ENCODE data around the gene NRXN3. TPM values are rescaled to one million over a fixed set of nuclear protein-coding genes. Genes with fewer than 3 reads are reported as not detected.

The NRXN3 gene
- total RNA-seq, 4 donors from 2014 or later, result 0.04 to 0.16 TPM; not detected in 2

DNA sequence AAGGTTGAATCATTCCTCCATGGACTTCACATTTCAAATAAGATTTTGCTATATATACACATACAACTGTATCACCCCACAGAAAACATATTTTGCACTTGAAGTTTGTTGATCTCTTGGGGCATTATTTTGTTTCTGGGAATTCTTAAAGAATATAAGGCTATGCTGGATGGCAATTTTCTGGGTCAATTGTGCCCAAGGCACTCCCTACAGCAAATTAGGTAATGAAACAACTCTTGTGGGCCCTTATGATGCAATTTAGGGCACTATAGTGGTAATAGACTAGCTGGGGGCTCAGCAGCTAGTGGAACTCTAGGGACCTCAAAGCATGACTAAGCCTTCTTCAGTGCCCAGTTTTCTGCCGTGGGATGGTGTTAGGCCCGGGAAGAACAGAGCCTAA, 444.4 kb downstream of the NRXN3 start:
- no peaks in the 10 kb centered on the region for H3K36me3 ChIP-seq
- in situ Hi-C loops (cut with MboI; ENCODE audit: low sequenced_read_pairs in 4 of 4), result no loop called here
- intact Hi-C loops (cut with DNase I; ENCODE audit: low total_unique reads), result no loop called here
- no peak for TF ChIP-seq POLR2A (IDR thresholded peaks at IDR 0.05)
- no peak for TF ChIP-seq CTCF (IDR thresholded peaks at IDR 0.05 in 4 of 5, conservative IDR thresholded peaks at IDR 0.05 in 1 of 5)
- DNase-seq (no peak), ATAC-seq (no peak)
- H3K4me1 ChIP-seq, result no peaks in the 10 kb centered on the region
- no peak overlapping the region for H3K4me3 ChIP-seq
- H3K27me3 ChIP-seq, result no peaks in the 10 kb centered on the region
- H3K9me3 ChIP-seq, result no peaks in the 10 kb centered on the region
- no peak overlapping the region for H3K27ac ChIP-seq

DNA sequence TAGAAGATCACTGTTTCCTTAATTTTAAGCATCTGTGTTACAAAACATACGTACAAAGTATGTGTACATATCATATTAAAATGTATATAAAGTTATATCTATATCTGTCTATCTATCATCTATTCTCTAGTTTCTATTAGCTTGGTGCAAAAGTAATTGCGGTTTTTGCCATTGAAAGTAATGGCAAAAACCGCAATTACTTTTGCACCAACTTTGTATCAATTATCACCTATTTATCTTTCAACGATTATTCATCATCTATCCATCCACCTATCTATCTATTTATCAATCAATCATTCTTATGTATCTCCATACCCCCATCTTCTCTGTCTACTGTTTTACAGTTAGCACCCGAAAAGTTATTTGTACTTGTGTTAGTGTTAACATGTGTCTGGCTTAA, 447.6 kb downstream of the NRXN3 start:
- TF ChIP-seq POLR2A (IDR thresholded peaks at IDR 0.05) (no peak), CTCF (IDR thresholded peaks at IDR 0.05 in 4 of 5, conservative IDR thresholded peaks at IDR 0.05 in 1 of 5) (no peak)
- ATAC-seq, result no peak
- intact Hi-C loops (cut with DNase I; ENCODE audit: low total_unique reads) (no loop called here), in situ Hi-C loops (cut with MboI; ENCODE audit: low sequenced_read_pairs in 4 of 4) (no loop called here)
- DNase-seq, result no peak
- Histone ChIP-seq H3K4me3 (no peak overlapping the region), H3K4me1 (no peaks in the 10 kb centered on the region), H3K9me3 (no peaks in the 10 kb centered on the region), H3K27ac (no peak overlapping the region), H3K36me3 (no peaks in the 10 kb centered on the region), H3K27me3 (no peaks in the 10 kb centered on the region)

- Histone ChIP-seq H3K36me3 (no peaks in the 10 kb centered on the region), H3K9me3 (no peaks in the 10 kb centered on the region), H3K27me3 (no peaks in the 10 kb centered on the region), H3K27ac (no peak overlapping the region), H3K4me3 (no peak overlapping the region), H3K4me1 (no peaks in the 10 kb centered on the region)
- in situ Hi-C loops (cut with MboI; ENCODE audit: low sequenced_read_pairs in 4 of 4) (no loop called here), intact Hi-C loops (cut with DNase I; ENCODE audit: low total_unique reads) (no loop called here)
- no peak for DNase-seq
- TF ChIP-seq POLR2A (IDR thresholded peaks at IDR 0.05) (no peak), CTCF (IDR thresholded peaks at IDR 0.05 in 4 of 5, conservative IDR thresholded peaks at IDR 0.05 in 1 of 5) (no peak)
- no peak for ATAC-seq
These were observed 448.2 kb downstream of the NRXN3 start for GRCh38 chr14:78618368-78618767.

- no peak for DNase-seq
- intact Hi-C loops (cut with DNase I; ENCODE audit: low total_unique reads), result no loop called here
- Histone ChIP-seq H3K4me1 (no peaks in the 10 kb centered on the region), H3K9me3 (no peaks in the 10 kb centered on the region), H3K27ac (no peak overlapping the region), H3K27me3 (no peaks in the 10 kb centered on the region), H3K36me3 (no peaks in the 10 kb centered on the region), H3K4me3 (no peak overlapping the region)
- in situ Hi-C loops (cut with MboI; ENCODE audit: low sequenced_read_pairs in 4 of 4), result no loop called here
- no peak for ATAC-seq
- TF ChIP-seq POLR2A (IDR thresholded peaks at IDR 0.05), result no peak
- TF ChIP-seq CTCF (IDR thresholded peaks at IDR 0.05 in 4 of 5, conservative IDR thresholded peaks at IDR 0.05 in 1 of 5), result no peak
These were observed 456.9 kb downstream of the NRXN3 start for GRCh38 chr14:78627114-78627513.

GRCh38 chr14:78631551-78631950, 461.4 kb downstream of the NRXN3 start:
- Histone ChIP-seq H3K4me3 (no peak overlapping the region), H3K36me3 (no peaks in the 10 kb centered on the region), H3K9me3 (no peaks in the 10 kb centered on the region), H3K27me3 (no peaks in the 10 kb centered on the region), H3K4me1 (no peaks in the 10 kb centered on the region), H3K27ac (no peak overlapping the region)
- in situ Hi-C loops (cut with MboI; ENCODE audit: low sequenced_read_pairs in 4 of 4) (no loop called here), intact Hi-C loops (cut with DNase I; ENCODE audit: low total_unique reads) (no loop called here)
- no peak for ATAC-seq
- DNase-seq, result no peak
- no peak for TF ChIP-seq POLR2A (IDR thresholded peaks at IDR 0.05)
- TF ChIP-seq CTCF (IDR thresholded peaks at IDR 0.05 in 4 of 5, conservative IDR thresholded peaks at IDR 0.05 in 1 of 5), result no peak
